HG03135 (cell line): ENCODE results near the gene SPTBN5.

Source experiments
- ATAC-seq: cut with Tn5 transposase; IDR thresholded peaks from one replicate; pipeline ENCODE4 v1.9.1; 2021; ENCODE audit warnings: mild to moderate bottlenecking, moderate library complexity; ENCODE audit not compliant: unreplicated experiment

The SPTBN5 gene

DNA sequence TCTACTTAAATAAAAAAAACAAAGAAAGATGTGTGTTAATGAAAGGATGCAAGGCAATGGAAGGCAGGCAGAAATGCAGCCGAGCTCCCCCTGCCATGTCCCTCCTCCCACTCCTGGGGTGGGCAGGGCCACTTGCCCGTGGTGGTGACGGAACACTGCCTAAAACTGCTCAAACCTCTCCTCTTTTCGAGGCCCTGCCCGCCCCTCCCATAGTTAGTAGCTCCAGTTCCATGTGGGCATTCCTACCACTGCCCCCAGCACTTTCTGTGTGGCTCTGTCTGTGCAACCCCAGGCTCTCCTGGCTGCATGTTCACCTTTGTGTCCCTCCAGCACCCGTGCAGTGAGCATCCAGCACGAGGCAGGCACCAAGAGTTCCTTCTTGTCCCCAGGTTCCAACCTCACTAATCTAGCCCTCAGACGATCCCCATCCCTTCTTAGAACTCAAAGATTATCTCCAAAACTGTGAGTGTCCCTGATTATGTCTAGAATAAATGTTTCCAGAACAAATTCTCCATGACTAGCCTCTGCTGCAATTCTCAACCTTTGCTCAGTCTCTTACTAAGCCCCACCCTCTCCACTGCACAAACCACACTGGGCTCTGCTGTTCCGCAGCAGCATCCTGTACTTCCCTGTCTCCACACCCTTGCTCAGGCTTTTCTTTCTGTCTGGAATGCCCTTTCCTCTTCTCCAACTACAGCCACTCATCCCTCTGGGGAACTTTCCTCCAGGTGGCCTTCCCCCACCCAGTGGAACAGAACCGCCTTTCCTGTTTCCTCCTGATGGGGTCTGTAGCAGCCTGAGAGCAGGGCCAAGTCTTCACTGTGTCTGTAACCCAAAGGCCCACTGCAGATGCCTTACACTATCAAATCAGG is 32.6 kb upstream of the SPTBN5 start:
- no peak for ATAC-seq

- ATAC-seq: no peak
These were observed 31.3 kb upstream of the SPTBN5 start for GRCh38 chr15:41925086-41925608.

DNA sequence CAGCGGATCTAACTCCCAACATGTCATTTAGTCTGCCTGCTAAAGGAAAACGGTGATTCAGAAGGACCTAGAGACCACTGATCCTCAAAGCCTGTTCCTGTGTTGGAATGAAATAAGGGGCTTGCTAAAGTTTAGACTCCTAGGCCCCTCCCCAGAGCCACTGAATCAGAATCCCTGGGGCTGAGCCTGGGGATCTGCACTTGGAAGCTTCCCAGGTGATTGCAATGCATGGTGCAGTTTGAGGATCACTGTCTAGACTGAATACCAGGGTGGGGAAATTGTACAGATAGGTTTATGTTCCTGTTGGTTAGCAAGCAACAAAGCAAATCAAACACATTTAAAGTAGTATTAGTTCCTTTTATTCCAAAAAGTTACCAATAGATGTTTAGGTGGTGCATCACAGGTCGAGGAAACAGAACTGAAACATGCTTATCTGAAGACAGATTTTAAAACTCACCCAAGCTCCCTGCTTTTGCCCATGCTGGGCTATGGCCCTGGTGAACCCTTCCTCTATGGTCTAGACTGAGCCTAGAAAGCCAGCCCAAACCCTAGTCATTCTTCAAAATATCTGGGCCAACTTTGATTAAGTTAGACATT is 29.6 kb upstream of the SPTBN5 start:
- no peak for ATAC-seq

GRCh38 chr15:41922353-41922752 is 28.5 kb upstream of the SPTBN5 start:
- no peak for ATAC-seq

- ATAC-seq: no peak
These were observed 27.8 kb upstream of the SPTBN5 start for GRCh38 chr15:41921639-41922038.

DNA sequence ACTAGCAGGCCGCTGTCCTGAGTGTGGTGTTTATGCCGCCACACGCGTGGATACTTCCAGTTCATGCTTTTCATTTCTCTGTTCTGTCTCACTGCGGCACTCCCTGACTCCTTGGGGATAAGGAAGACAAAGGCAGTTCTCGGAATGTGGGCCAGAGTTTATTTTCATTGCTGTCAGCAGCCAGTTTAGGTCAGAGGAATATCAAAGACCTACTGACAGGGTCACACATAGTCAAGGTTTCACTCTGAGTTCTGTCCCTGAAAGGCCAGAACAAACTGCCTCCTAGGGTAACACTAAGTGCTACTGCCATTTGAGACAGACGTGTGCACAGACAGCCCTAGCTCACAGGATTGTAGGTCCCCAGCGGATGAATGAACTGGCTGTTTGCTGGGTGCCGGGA is 27.3 kb upstream of the SPTBN5 start:
- no peak for ATAC-seq

DNA sequence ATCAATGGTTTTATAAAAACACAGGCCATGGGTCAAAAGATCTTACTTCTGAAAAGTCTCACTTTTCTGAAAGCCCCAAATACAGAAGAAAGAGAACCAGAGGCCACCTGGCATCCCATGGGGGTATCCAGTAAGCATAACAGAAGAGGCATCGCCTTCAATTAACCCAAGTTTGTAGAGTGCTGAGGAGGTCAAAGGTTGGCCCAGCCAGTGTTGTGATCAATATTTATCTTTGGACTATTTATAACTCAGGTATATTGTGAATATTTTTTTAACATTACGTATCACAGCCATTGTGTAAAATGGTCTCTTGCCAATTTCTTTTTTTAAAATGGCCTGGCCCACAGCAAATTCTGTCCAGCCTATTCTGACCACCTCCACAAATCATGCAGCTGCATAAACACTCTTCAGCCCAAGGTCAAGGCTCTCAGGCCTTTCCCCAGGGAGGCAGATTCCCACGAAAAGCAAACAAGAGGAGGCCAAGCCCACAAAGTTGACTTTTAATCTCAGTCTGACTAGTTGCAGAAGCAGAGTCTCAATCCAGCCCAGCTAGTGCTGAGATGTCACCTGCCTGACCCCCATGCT is 26.2 kb upstream of the SPTBN5 start:
- no peak for ATAC-seq

- no peak for ATAC-seq
These were observed 25.5 kb upstream of the SPTBN5 start for GRCh38 chr15:41919201-41919820.

- ATAC-seq: no peak
These were observed 24.8 kb upstream of the SPTBN5 start for GRCh38 chr15:41918506-41919126.

DNA sequence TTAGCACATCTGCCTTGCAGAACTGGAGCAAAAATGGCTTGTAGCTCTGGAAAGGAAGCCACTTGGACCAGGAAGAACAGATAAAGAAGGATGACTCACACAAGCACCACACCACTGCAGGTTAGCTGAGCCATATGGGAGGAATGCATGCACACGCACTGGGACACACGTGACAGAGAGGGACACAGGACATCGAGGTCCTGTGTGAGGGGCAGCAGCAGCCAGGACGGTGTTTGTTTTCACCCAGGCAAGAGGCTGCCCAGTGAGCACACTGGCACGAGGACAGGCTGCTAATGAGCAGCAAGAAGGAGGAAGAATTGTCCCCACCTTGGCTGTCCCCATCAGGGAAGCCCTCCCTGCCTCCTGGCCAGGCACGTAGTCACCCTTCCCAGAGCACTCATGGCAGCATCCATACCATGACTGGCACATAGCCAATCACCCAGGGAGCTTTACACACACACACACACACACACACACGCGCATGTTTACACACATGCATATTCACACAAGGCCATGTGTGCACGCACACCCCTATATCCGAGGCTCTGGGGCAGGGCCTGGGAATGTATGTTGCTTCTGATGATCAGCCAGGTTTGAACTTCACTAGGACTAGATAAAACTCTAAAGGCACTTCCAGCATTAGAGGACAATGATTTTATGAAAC is 24.0 kb upstream of the SPTBN5 start:
- ATAC-seq: no peak

DNA sequence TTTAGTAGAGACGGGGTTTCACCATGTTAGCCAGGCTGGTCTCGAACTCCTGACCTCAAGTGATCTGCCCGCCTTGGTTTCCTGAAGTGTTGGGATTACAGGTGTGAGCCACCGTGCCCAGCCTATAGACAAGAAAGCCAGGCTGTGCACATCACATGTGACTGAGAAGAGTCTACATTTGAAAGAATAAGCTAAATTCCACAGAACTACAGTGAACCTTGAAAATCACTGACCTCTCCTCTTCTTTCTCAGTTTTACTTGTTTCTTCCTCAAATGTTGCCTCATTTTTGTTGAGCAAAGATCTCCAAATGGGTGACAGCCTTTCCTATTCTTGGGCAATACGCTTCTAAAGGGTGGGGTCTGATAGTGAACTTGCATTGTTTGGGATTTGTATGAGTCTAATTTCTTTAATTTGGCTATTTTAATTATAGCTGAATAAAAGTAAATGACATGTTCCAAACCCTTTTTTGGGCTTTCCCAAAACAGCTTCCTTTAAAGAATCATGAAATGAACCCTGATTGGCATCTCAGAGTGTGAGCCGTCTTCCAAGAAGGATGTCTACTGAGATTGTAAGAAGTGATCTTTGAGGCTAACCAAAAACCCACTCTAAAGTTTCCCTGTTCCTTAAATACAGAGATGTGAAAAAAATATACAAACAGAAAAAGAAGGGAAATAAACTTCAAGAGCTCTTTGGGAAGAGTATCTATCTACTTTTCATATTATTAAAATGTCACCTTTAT is 21.6 kb upstream of the SPTBN5 start:
- ATAC-seq: no peak

DNA sequence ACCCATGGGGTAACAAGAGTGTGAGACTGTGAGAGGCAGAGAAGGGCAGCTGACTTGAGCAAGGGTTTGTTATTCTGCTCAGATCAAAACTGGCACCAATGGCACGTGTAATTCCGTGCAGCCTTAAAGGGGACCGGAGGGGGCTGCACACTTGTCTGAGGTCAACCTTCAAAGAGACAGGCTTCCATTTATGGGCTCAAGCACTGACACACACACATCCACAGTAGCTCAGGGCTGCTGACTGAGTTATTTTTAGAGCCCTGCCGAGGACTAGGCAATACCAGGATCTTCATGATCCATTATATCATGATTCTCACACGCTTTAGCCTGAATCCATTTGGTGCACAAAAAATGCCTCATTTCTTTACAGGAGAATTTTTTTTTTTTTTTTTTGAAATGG is 20.6 kb upstream of the SPTBN5 start:
- no peak for ATAC-seq

GRCh38 chr15:41913256-41913655 is 19.4 kb upstream of the SPTBN5 start:
- ATAC-seq: no peak

DNA sequence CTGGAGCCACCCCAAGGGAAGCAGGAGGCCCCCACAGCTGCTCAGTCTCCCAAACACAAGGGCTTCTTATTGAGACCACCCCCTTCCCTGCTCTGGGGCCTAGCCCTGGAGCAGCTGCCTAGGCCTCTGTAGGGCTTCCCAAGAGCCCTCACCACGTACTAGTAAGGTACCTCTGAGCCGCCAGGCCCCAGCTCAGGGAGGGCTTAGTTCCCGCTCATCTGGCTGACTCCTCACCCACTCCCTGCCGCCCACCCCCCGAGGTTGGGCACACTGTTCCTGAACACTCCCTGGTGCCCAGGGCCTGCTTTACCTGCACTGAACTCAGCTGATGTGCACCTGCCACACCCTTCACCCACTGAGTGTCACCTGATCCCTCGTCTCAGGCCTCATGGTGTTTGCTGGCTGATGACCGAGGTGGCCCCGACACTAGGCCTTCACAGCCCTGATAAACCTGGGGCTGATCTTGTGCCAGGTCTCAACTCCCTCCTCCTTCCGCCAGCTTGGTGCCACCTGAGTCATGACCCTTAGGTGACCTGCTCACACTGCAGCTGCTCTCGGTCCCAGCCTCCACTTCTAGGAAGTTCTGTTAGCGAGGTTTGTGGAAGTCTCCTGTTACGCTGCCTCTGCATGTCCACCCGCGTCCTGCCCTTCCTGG is 18.0 kb upstream of the SPTBN5 start:
- no peak for ATAC-seq

DNA sequence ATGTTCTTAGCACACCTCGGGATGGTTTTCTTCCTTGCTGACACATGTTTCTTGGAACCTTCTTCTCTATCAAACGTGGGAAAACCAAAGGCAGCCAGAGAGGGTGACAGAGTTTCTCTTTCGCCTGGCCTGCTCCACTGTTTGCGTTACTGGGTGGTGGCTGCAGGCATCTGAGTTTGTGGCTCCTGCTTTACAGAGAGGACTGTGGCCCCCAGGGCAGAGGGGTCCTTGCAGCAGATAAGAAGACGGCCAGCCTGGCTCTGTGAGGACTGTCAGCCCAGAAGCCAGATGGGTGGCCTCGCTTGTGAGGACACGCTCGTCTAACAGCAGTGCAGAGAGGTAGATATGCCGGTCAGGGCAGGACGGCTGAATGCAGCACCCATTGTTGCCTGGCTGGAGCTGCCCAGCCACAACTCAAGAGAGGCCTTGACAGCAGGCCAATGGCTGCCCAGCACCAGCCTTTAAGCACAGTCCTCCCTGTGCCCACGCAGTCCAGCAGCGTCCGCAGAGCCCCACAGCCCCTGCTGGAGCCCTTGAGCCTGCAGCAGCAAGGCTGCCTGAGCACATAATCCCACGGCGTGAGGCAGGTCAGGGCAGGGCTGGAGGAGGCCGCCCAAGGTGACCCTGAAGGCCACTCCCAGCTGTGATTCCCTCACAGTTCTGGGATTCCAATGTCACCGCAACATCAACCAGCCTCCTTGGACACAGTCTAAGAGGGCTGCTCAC is 15.0 kb upstream of the SPTBN5 start:
- no peak for ATAC-seq

DNA sequence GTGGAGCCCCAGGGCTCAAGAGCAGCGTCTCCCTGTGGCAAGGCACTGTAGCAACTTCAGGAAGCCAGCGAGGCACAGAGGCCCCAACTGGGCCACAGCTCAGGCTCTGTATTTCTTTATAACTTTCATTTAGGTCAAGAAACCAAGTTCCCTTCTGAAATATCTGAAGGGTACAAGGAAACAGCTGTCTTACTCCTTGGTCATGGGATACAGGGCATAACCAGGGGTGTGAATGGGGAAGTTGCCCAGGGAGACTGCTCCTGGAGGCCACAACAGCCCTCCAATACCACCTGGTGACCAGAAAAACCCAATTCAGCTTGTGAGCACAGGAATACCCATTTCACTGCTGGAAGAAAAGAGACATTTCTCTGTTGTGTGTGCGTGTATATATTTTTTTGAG is 13.3 kb upstream of the SPTBN5 start:
- no peak for ATAC-seq

DNA sequence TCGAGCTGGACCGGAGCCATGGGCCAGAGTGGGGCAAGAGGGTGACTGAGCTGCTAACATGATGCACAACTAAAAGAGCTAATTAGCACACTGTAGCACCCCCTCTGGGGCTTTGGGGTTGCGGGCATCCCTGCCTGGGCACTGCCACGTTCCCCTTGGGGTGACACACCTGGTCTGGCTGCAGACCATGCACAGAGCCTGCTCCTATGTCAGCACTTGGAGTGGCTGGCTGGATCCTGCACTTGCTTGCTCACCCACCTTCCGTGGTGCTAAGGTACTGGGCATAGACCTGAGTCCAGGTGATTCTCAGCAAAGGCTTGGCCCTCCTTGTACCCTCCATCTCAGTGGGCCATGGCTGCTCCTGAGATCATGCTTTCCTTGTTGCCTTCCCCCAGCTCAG is 12.8 kb upstream of the SPTBN5 start:
- ATAC-seq: no peak

DNA sequence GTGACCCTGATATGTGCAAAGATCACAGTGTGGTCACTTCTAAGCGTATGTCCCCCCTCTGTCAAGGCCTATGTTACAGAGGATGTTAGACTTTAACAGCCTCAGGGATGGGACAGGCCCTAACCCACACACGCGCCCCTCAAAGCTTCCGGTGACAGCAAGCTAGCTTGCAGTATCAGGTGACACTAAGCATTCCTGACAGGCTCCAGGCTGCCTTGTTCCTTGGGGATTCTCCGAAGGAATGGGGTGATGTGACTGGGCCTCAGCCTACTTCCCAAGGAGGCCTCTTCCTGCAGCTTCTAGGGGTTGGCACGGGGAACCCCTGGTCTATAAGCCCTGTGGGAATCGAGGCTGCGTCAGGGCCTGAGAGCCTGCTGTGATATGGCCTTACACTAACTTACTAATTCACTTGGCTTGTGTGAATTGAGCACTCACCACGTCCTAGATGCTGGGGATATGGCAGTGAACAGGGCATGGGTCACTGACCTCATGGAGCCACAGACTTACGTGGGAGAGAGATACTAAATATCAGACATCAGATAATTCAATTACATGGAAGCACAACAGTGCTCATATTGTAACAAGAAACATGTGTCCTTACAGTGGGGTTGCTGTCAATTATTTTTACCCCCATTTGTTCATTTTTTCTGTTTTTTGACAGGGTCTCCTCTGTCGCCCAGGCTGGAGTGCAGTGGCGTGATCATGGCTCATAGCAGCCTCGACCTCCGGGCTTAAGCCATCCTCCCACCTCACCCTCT is 11.4 kb upstream of the SPTBN5 start:
- peak; percentile 19 for ATAC-seq
